ENCODE data around the gene SLC22A16.
A peak's percentile ranks its signal among the peaks of the same experiment; 100 is the strongest.
"Not testable (repeated sequence)": the region's sequence is repeated elsewhere in the genome, so short reads cannot be mapped to it uniquely, and the experiment has no call there.

SLC22A16 gene

DNA sequence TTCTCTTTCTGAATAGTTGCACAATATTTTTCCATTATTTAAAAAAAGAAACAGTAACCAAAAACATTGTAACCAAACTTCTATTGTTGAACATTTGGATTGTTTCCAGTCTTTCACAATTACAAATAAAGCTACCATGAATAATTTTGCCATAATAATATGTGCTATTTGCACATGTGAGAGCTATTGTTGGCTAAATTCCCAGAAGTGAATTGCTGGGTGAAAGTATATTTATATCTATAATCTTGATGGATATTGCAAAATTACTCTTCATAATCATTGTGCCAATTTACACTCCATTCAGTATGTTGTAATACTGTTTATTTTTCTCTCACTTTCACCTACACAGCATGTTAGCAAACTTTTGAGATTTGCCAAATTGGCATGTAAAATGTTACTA is 36.6 kb upstream of the SLC22A16 start:
- H3K36me3 ChIP-seq (ENCODE audit: control insufficient read depth, insufficient read depth, low read length) = no peaks in the 10 kb centered on the region
- H3K4me3 ChIP-seq (ENCODE audit: low read depth, low read length) = no peak overlapping the region
- H3K27me3 ChIP-seq (ENCODE audit: control insufficient read depth, insufficient read depth, low read length) = no peaks in the 10 kb centered on the region
- peaks cover 31% of the 10 kb centered on the region for H3K4me1 ChIP-seq (ENCODE audit: control insufficient read depth, insufficient read depth, low read length)
- H3K27ac ChIP-seq (ENCODE audit: low read depth, low read length) = no peak overlapping the region
- no peaks in the 10 kb centered on the region for H3K9me3 ChIP-seq (ENCODE audit: control insufficient read depth, insufficient read depth, low read length)
- H3K9ac ChIP-seq (ENCODE audit: low read depth, low read length) = no peak overlapping the region

DNA sequence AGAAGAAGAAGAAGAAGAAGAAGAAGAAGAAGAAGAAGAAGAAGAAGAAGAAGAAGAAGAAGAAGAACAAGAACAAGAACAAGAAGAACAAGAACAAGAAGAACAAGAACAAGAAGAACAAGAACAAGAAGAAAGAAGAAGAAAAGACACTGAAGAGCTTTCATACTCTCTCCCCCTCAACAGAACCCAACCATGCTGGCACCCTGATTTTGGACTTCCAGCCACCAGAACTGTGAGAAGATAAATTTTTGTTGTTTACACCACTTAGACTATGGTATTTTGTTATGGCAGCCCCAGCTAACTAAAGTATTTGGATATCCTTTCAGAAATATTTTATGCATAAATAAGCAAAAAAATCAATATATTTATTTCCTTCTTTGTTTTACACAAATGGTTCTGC is 36.1 kb upstream of the SLC22A16 start:
- not testable (repeated sequence) for H3K27me3 ChIP-seq (ENCODE audit: control insufficient read depth, insufficient read depth, low read length)

DNA sequence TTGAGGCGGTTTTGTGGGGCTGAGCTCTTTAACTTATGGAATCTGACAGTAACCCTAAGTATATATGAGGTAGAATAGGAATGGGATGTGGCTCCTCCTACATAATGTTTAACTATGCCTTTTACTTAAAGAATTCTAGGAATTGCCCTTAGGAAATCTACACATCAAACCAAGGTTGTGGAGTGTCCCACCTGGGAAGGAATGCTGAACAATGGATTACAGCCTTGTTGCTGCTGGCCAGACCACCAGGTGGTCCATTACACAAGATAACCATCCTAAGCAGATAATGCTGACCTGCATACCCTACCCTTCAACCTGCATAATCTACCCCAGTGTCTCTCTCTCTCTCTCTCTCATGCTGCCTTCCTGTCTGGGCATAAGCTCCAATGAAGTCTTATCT is 35.0 kb upstream of the SLC22A16 start:
- H3K36me3 ChIP-seq (ENCODE audit: control insufficient read depth, insufficient read depth, low read length) = no peaks in the 10 kb centered on the region
- no peaks in the 10 kb centered on the region for H3K27me3 ChIP-seq (ENCODE audit: control insufficient read depth, insufficient read depth, low read length)
- peak overlapping the region; percentile 15; the same call in 1 of the 2 replicates for H3K4me3 ChIP-seq (ENCODE audit: low read depth, low read length)
- H3K9ac ChIP-seq (ENCODE audit: low read depth, low read length) = no peak overlapping the region
- peaks cover 30% of the 10 kb centered on the region for H3K4me1 ChIP-seq (ENCODE audit: control insufficient read depth, insufficient read depth, low read length)
- peaks cover 5% of the 10 kb centered on the region for H3K9me3 ChIP-seq (ENCODE audit: control insufficient read depth, insufficient read depth, low read length)
- H3K27ac ChIP-seq (ENCODE audit: low read depth, low read length) = peak overlapping the region; percentile 75

More for the DNA sequence above, 36.1 kb upstream of the SLC22A16 start:
- H3K27ac ChIP-seq (ENCODE audit: low read depth, low read length); H3K9ac ChIP-seq (ENCODE audit: low read depth, low read length); H3K9me3 ChIP-seq (ENCODE audit: control insufficient read depth, insufficient read depth, low read length); H3K36me3 ChIP-seq (ENCODE audit: control insufficient read depth, insufficient read depth, low read length); H3K4me3 ChIP-seq (ENCODE audit: low read depth, low read length): not testable (repeated sequence)
- peaks cover 30% of the 10 kb centered on the region for H3K4me1 ChIP-seq (ENCODE audit: control insufficient read depth, insufficient read depth, low read length)

DNA sequence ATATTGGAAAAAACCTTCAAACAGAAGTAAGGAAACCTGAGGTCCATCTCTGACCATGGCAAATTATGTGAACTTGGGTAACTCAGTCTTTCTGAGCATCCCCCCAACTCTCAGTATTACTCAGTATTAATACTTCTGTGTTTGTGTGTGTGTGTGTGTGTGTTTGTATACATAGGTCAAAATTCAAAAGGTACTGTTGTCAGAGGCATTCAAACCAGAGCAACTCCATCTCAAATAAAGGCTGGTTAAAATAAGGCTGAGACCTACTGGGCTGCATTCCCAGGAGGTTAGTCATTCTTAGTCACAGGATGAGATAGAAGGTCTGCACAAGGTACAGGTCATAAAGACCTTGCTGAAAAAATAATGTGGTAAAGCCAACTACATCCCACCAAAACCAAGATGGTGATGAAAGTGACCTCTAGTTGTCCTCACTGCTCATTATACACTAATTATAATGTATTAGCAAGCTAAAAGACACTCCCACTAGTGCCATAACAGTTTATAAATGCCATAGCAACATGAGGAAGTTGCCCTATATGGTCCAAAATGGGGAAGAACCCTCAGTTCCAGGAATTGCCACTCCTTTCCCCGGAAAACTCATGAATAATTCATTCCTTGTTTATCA is 33.3 kb upstream of the SLC22A16 start:
- H3K27ac ChIP-seq (ENCODE audit: low read depth, low read length) = peak overlapping the region; percentile 31

DNA sequence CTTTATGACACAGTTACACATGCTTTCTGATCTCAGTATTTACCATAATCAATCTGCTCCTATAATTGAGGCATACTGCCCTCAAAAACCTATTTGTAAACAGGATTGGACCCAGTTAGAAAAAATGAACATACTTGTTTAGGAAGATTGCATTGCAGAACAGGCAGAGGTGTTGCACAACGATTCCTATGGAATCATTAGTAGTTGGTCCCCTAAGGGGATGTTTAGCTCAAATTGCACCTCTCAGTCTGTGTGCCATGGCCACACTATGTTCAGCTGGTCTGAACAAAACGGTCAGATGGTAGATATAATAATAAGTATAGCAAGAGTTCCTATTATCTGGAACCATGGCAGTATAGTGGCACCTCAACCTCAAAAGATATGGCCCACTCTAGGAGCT is 28.5 kb upstream of the SLC22A16 start:
- H3K9ac ChIP-seq (ENCODE audit: low read depth, low read length); H3K36me3 ChIP-seq (ENCODE audit: control insufficient read depth, insufficient read depth, low read length); H3K4me3 ChIP-seq (ENCODE audit: low read depth, low read length); H3K4me1 ChIP-seq (ENCODE audit: control insufficient read depth, insufficient read depth, low read length); H3K27me3 ChIP-seq (ENCODE audit: control insufficient read depth, insufficient read depth, low read length); H3K27ac ChIP-seq (ENCODE audit: low read depth, low read length): not testable (repeated sequence)
- H3K9me3 ChIP-seq (ENCODE audit: control insufficient read depth, insufficient read depth, low read length) = peaks cover 11% of the 10 kb centered on the region

More for the DNA sequence above, 33.3 kb upstream of the SLC22A16 start:
- H3K4me1 ChIP-seq (ENCODE audit: control insufficient read depth, insufficient read depth, low read length) = peaks cover 30% of the 10 kb centered on the region
- H3K9me3 ChIP-seq (ENCODE audit: control insufficient read depth, insufficient read depth, low read length) = peaks cover 11% of the 10 kb centered on the region
- no peak overlapping the region for H3K4me3 ChIP-seq (ENCODE audit: low read depth, low read length)
- H3K27me3 ChIP-seq (ENCODE audit: control insufficient read depth, insufficient read depth, low read length) = no peaks in the 10 kb centered on the region
- no peak overlapping the region for H3K9ac ChIP-seq (ENCODE audit: low read depth, low read length)
- no peaks in the 10 kb centered on the region for H3K36me3 ChIP-seq (ENCODE audit: control insufficient read depth, insufficient read depth, low read length)

DNA sequence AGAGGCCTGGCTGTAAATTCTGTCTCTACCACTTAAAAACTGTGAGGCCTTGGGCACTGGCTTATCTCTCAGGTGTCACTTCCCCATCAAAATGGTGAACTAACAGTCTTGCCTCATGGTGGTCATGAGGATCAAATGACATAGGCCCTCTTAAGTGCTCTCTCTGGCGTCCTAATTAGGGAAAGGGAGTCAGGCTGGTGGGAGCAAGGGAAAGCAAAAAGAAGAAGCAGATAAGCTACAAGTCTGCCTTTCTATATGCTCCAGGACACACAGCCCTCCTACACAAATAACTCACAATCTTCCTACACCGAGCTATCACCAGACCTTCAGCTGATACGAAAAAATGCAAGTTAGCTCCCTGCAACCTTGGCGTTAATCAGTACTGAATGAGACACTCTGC is 19.5 kb upstream of the SLC22A16 start:
- H3K27ac ChIP-seq (ENCODE audit: low read depth, low read length) = no peak overlapping the region
- no peaks in the 10 kb centered on the region for H3K27me3 ChIP-seq (ENCODE audit: control insufficient read depth, insufficient read depth, low read length)
- 0 out of 2 replicates have a peak, but pooled peaks cover 3% of the 10 kb centered on the region for H3K4me1 ChIP-seq (ENCODE audit: control insufficient read depth, insufficient read depth, low read length)
- H3K4me3 ChIP-seq (ENCODE audit: low read depth, low read length) = no peak overlapping the region
- H3K9me3 ChIP-seq (ENCODE audit: control insufficient read depth, insufficient read depth, low read length) = no peaks in the 10 kb centered on the region; the same call in 1 of the 2 replicates
- H3K9ac ChIP-seq (ENCODE audit: low read depth, low read length) = no peak overlapping the region
- H3K36me3 ChIP-seq (ENCODE audit: control insufficient read depth, insufficient read depth, low read length) = no peaks in the 10 kb centered on the region

- H3K4me1 ChIP-seq (ENCODE audit: control insufficient read depth, insufficient read depth, low read length) = 0 out of 2 replicates have a peak, but pooled peaks cover 3% of the 10 kb centered on the region
- H3K36me3 ChIP-seq (ENCODE audit: control insufficient read depth, insufficient read depth, low read length) = no peaks in the 10 kb centered on the region
- H3K9me3 ChIP-seq (ENCODE audit: control insufficient read depth, insufficient read depth, low read length) = no peaks in the 10 kb centered on the region
- no peak overlapping the region for H3K27ac ChIP-seq (ENCODE audit: low read depth, low read length)
- no peak overlapping the region for H3K4me3 ChIP-seq (ENCODE audit: low read depth, low read length)
- H3K27me3 ChIP-seq (ENCODE audit: control insufficient read depth, insufficient read depth, low read length) = no peaks in the 10 kb centered on the region
- H3K9ac ChIP-seq (ENCODE audit: low read depth, low read length) = no peak overlapping the region
Observed at GRCh38 chr6:110493253-110493800, 16.9 kb upstream of the SLC22A16 start.

DNA sequence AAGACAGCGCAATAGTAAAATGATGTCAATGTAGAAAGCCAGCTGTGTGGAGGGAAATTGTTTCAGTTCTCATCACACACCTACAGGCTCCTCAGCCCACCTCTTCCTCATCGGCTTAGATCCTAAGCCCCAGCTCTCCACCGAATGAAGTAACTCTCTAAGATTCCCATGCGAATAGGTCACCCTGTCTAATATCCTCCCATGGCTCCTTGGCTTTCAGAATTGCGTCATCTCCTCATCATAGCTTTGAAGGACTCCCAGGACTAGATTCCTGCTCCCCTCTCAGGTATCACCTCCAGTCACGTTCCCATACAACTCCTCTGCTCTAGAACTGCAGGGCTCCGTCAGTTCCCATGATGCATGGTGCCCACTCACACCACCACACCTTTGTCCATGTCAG is 16.2 kb upstream of the SLC22A16 start:
- H3K4me1 ChIP-seq (ENCODE audit: control insufficient read depth, insufficient read depth, low read length) = 0 out of 2 replicates have a peak, but pooled peaks cover 3% of the 10 kb centered on the region
- H3K27me3 ChIP-seq (ENCODE audit: control insufficient read depth, insufficient read depth, low read length) = no peaks in the 10 kb centered on the region
- H3K4me3 ChIP-seq (ENCODE audit: low read depth, low read length) = no peak overlapping the region
- H3K9ac ChIP-seq (ENCODE audit: low read depth, low read length) = no peak overlapping the region
- no peaks in the 10 kb centered on the region for H3K36me3 ChIP-seq (ENCODE audit: control insufficient read depth, insufficient read depth, low read length)
- H3K27ac ChIP-seq (ENCODE audit: low read depth, low read length) = no peak overlapping the region
- H3K9me3 ChIP-seq (ENCODE audit: control insufficient read depth, insufficient read depth, low read length) = no peaks in the 10 kb centered on the region

GRCh38 chr6:110491644-110492317 is 15.4 kb upstream of the SLC22A16 start:
- Histone ChIP-seq H3K27ac (ENCODE audit: low read depth, low read length) (no peak overlapping the region), H3K9ac (ENCODE audit: low read depth, low read length) (no peak overlapping the region), H3K36me3 (ENCODE audit: control insufficient read depth, insufficient read depth, low read length) (no peaks in the 10 kb centered on the region), H3K4me3 (ENCODE audit: low read depth, low read length) (no peak overlapping the region), H3K9me3 (ENCODE audit: control insufficient read depth, insufficient read depth, low read length) (no peaks in the 10 kb centered on the region), H3K27me3 (ENCODE audit: control insufficient read depth, insufficient read depth, low read length) (no peaks in the 10 kb centered on the region), H3K4me1 (ENCODE audit: control insufficient read depth, insufficient read depth, low read length) (0 out of 2 replicates have a peak, but pooled peaks cover 3% of the 10 kb centered on the region)

DNA sequence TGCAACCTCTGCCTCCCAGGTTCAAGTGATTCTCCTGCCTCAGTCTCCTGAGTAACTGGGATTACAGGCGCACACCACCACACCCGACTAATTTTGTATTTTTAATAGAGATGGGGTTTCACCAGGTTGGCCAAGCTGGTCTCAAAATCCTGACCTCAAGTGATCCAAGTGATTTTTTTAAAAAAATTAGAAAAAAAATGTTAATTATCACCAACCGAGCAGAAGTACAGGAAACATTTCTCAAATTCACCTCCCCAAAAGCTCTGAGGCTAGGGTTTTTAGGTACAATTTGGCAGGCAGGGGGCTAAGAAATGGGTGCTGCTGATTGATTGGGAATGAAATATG is 14.9 kb upstream of the SLC22A16 start:
- H3K4me1 ChIP-seq (ENCODE audit: control insufficient read depth, insufficient read depth, low read length) = 0 out of 2 replicates have a peak, but pooled peaks cover 3% of the 10 kb centered on the region
- no peaks in the 10 kb centered on the region for H3K27me3 ChIP-seq (ENCODE audit: control insufficient read depth, insufficient read depth, low read length)
- no peak overlapping the region for H3K9ac ChIP-seq (ENCODE audit: low read depth, low read length)
- H3K36me3 ChIP-seq (ENCODE audit: control insufficient read depth, insufficient read depth, low read length) = no peaks in the 10 kb centered on the region
- no peak overlapping the region for H3K4me3 ChIP-seq (ENCODE audit: low read depth, low read length)
- H3K9me3 ChIP-seq (ENCODE audit: control insufficient read depth, insufficient read depth, low read length) = no peaks in the 10 kb centered on the region
- no peak overlapping the region for H3K27ac ChIP-seq (ENCODE audit: low read depth, low read length)

GRCh38 chr6:110490110-110490509 is 13.7 kb upstream of the SLC22A16 start:
- H3K4me3 ChIP-seq (ENCODE audit: low read depth, low read length) = no peak overlapping the region
- no peaks in the 10 kb centered on the region for H3K36me3 ChIP-seq (ENCODE audit: control insufficient read depth, insufficient read depth, low read length)
- no peak overlapping the region for H3K9ac ChIP-seq (ENCODE audit: low read depth, low read length)
- no peaks in the 10 kb centered on the region for H3K27me3 ChIP-seq (ENCODE audit: control insufficient read depth, insufficient read depth, low read length)
- H3K9me3 ChIP-seq (ENCODE audit: control insufficient read depth, insufficient read depth, low read length) = no peaks in the 10 kb centered on the region
- H3K27ac ChIP-seq (ENCODE audit: low read depth, low read length) = no peak overlapping the region
- 0 out of 2 replicates have a peak, but pooled peaks cover 3% of the 10 kb centered on the region for H3K4me1 ChIP-seq (ENCODE audit: control insufficient read depth, insufficient read depth, low read length)

All from HUES48 (cell line).